Osteoblast (primary cell): ENCODE data around the gene TIMD4. TPM values are rescaled to one million over a fixed set of nuclear protein-coding genes. Genes with fewer than 3 reads are reported as not detected.
"Not testable (repeated sequence)": the region's sequence is repeated elsewhere in the genome, so short reads cannot be mapped to it uniquely, and the experiment has no call there.

Source experiments
- DNase-seq: peaks from one replicate; pipeline ENCODE4 v3.0.0; 2011; ENCODE audit warnings: low spot score, mixed read lengths; ENCODE audit not compliant: insufficient read length; ENCODE audit errors: missing footprints
- H2AFZ ChIP-seq: 2 replicates; pipeline ENCODE4 v1.6.0; 2011; ENCODE audit warnings: mild to moderate bottlenecking, low read length
- H3K27ac ChIP-seq: 2 replicates; pipeline ENCODE4 v1.5.1; 2011; ENCODE audit warnings: mild to moderate bottlenecking, low read depth, low read length, moderate library complexity
- H3K27me3 ChIP-seq: 2 replicates; pipeline ENCODE4 v1.6.0; 2012; ENCODE audit warnings: mild to moderate bottlenecking, control low read depth, inconsistent platforms, low read length, moderate library complexity; ENCODE audit not compliant: insufficient read depth
- H3K36me3 ChIP-seq: 2 replicates; pipeline ENCODE4 v1.5.1; 2011; ENCODE audit warnings: mild to moderate bottlenecking, low read length, control low read depth, moderate library complexity; ENCODE audit not compliant: insufficient read depth
- H3K4me1 ChIP-seq: 2 replicates; pipeline ENCODE4 v1.5.1; 2011; ENCODE audit warnings: mild to moderate bottlenecking, low read length, control low read depth, moderate library complexity; ENCODE audit not compliant: insufficient read depth
- H3K4me2 ChIP-seq: 2 replicates; pipeline ENCODE4 v1.6.0; 2011; ENCODE audit warnings: mild to moderate bottlenecking, low read length; ENCODE audit not compliant: insufficient read depth
- H3K4me3 ChIP-seq: fragments of 200-600 bp; sonication (generic); 3 replicates; pipeline ENCODE4 v1.5.1; 2012; ENCODE audit warnings: mild to moderate bottlenecking, low read length, inconsistent platforms; ENCODE audit not compliant: insufficient read depth
- H3K79me2 ChIP-seq: 2 replicates; pipeline ENCODE4 v1.6.0; 2012; ENCODE audit warnings: mild to moderate bottlenecking, low read length, control low read depth, inconsistent platforms; ENCODE audit not compliant: insufficient read depth
- H3K9me3 ChIP-seq: 2 replicates; pipeline ENCODE4 v1.5.1; 2011; ENCODE audit warnings: low read depth, low read length, control low read depth
- H4K20me1 ChIP-seq: 2 replicates; pipeline ENCODE4 v1.6.0; 2012; ENCODE audit warnings: mild to moderate bottlenecking, low read length, control low read depth; ENCODE audit not compliant: insufficient read depth
- CTCF ChIP-seq: IDR thresholded peaks from 2 replicates; pipeline ENCODE4 v1.5.1; 2011; ENCODE audit warnings: mild to moderate bottlenecking, low read depth, low read length, moderate library complexity; ENCODE audit errors: extremely low read depth
- total RNA-seq: library from RNA; depleted of rRNA; stranded (reverse); fragments of >200 nt; gene quantifications from 2 replicates; pipeline ENCODE4 v1.2.3, GENCODE V29; 2012

TIMD4 gene
- total RNA-seq, 1 donor: not detected

DNA sequence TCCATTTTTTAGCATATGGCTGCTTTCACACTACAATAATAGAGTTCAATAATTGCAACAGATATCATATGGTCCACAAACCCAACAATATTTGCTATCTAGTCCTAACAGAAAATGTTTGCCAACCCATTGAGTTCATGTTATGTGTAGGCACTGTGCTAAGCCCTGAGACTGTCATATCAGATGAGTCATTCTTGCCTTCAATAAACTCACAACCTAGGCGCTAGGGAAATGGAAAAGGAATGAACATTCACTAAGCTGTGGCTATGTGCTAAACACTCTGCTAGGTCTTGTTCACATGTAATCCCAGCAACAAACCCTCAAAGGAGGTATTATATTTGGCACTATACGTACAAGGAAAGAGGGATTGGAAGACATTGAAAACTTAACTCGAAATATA lies 8.4 kb upstream of the TIMD4 start:
- DNase-seq: no peak
- Histone ChIP-seq H2AFZ (no peak overlapping the region), H3K4me2 (no peak overlapping the region), H3K36me3 (no peaks in the 10 kb centered on the region), H4K20me1 (no peaks in the 10 kb centered on the region), H3K4me1 (no peaks in the 10 kb centered on the region), H3K27ac (no peak overlapping the region), H3K79me2 (no peaks in the 10 kb centered on the region), H3K4me3 (no peak overlapping the region), H3K9me3 (no peaks in the 10 kb centered on the region), H3K27me3 (no peaks in the 10 kb centered on the region)
- TF ChIP-seq CTCF: no peak

DNA sequence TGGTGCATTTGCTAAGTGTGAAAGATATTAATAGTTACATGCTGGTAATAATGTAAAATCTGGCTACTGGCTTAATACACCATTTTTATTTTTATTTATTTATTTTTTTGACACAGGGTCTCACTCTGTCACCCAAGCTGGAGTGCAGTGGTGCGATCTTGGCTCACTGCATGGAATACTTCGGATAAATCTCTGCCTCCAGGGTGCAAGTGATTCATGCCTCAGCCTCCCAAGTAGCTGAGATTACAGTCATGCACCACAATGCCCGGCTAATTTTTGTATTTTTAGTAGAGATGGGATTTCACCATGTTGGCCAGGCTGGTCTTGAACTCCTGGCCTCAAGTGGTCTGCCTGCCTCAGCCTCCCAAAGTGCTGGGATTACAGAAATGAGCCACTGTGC lies 4.4 kb upstream of the TIMD4 start:
- H3K4me3 ChIP-seq, H3K4me1 ChIP-seq, H3K27me3 ChIP-seq, H4K20me1 ChIP-seq, H3K36me3 ChIP-seq, H3K4me2 ChIP-seq, H3K27ac ChIP-seq, H3K9me3 ChIP-seq, H3K79me2 ChIP-seq, H2AFZ ChIP-seq, DNase-seq: not testable (repeated sequence)

DNA sequence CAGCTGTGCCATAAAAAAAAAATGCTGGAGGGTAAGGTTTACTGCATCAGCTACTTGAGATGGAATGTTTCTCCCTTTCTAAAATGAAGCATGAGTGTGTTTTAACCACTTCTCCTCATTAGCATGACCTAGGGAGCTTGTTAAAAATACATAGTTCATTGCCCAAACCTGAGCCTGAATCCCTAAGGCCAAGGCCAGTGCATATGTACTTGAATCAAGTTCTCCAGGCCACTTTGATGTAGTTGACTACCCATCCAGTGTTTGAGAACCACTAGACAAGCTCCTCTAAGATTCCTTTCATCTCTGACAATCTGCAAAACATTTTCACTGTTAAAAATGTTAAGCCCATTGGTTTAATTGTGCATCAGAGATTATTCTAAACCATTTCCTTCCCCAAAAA lies 6.7 kb downstream of the TIMD4 start:
- H3K27ac ChIP-seq: no peak overlapping the region
- H2AFZ ChIP-seq: no peak overlapping the region
- no peaks in the 10 kb centered on the region for H3K4me1 ChIP-seq
- no peaks in the 10 kb centered on the region for H4K20me1 ChIP-seq
- no peaks in the 10 kb centered on the region for H3K79me2 ChIP-seq
- H3K9me3 ChIP-seq: no peaks in the 10 kb centered on the region
- H3K27me3 ChIP-seq: no peaks in the 10 kb centered on the region
- DNase-seq: no peak
- no peaks in the 10 kb centered on the region for H3K36me3 ChIP-seq
- H3K4me3 ChIP-seq: no peak overlapping the region
- TF ChIP-seq CTCF: no peak
- H3K4me2 ChIP-seq: no peak overlapping the region

DNA sequence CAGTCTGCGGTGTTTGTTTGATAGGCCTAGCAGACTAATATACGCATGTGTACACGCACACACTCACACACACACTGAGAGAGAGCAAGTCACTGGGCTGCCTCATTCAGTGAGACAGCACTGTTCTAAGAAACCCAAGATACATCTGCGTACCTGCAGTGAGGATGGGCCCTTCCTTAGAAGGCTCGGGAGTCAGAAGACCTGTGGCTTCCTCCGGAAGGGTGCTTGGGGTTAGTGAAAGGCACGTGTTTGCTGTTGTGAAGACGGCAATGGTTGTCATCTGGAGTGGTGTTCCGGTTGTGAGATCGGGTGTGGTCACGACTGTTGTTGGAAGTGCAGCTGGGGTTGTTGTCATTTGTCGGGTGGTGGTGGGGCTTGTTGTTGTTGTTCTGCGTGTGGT lies 11.7 kb downstream of the TIMD4 start:
- Histone ChIP-seq H3K4me1 (no peaks in the 10 kb centered on the region), H3K27me3 (no peaks in the 10 kb centered on the region), H3K27ac (no peak overlapping the region), H3K9me3 (no peaks in the 10 kb centered on the region), H2AFZ (no peak overlapping the region), H3K36me3 (no peaks in the 10 kb centered on the region), H3K79me2 (no peaks in the 10 kb centered on the region), H4K20me1 (no peaks in the 10 kb centered on the region), H3K4me2 (no peak overlapping the region), H3K4me3 (no peak overlapping the region)
- no peak for TF ChIP-seq CTCF
- no peak for DNase-seq

DNA sequence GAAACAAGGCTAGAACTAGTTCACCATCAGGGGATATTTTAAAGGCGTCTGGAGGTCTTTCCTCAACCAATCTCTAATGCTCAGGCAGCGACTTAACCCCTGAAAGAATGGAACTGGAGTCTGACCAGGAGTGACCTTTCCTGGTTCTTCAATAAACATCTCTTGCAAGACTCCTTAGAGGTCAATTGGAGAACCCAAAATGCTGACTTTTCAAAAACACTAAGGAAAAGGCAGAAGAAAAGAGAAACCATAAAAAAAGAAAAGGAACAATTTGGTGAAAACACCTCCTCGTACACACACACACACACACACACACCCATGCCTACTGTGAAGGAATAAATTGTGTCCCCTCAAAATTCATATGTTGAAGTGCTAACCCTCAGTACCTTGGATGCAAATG lies 12.3 kb downstream of the TIMD4 start:
- Histone ChIP-seq H3K4me1 (no peaks in the 10 kb centered on the region), H4K20me1 (no peaks in the 10 kb centered on the region), H3K27ac (no peak overlapping the region), H3K79me2 (no peaks in the 10 kb centered on the region), H3K27me3 (no peaks in the 10 kb centered on the region), H2AFZ (no peak overlapping the region), H3K4me2 (no peak overlapping the region), H3K36me3 (no peaks in the 10 kb centered on the region), H3K4me3 (no peak overlapping the region), H3K9me3 (no peaks in the 10 kb centered on the region)
- no peak for TF ChIP-seq CTCF
- DNase-seq: no peak
